CD14-positive monocyte (primary cell): ENCODE measurements around the gene UGGT2. TPM values are rescaled to one million over a fixed set of nuclear protein-coding genes. Genes with fewer than 3 reads are reported as not detected.

Experiments
- DNase-seq, 3 donors: peaks; one replicate each; pipeline ENCODE4 v3.0.0-alpha.2; 2011 to 2022
- H2AFZ ChIP-seq: 2 replicates; pipeline ENCODE4 v1.6.0; 2012; ENCODE audit warnings: mild to moderate bottlenecking, low read depth, low read length, inconsistent platforms; ENCODE audit not compliant: insufficient read depth, poor library complexity, severe bottlenecking
- H3K27ac ChIP-seq, 2 donors: 1 replicate in 1 of 2; 2 replicates in 1 of 2; pipeline ENCODE4 v1.5.1; 2012 to 2013; ENCODE audit warnings: low read length in 2 of 2, control low read depth in 1 of 2, inconsistent platforms in 1 of 2, low read depth in 1 of 2, mild to moderate bottlenecking in 1 of 2
- H3K27me3 ChIP-seq, 2 donors: one replicate each; pipeline versions ENCODE4 v1.6.0 to v1.6.1; 2011 to 2013; ENCODE audit warnings: low read length in 2 of 2; ENCODE audit not compliant: control insufficient read depth in 2 of 2, insufficient read depth in 2 of 2
- H3K36me3 ChIP-seq, 2 donors: replicated peaks in 1 of 2; 1 replicate in 1 of 2; 2 replicates in 1 of 2; pipeline versions ENCODE4 v1.5.1 to v1.6.1; 2012 to 2013; ENCODE audit warnings: low read length in 2 of 2, control low read depth in 1 of 2, inconsistent platforms in 1 of 2, mild to moderate bottlenecking in 1 of 2; ENCODE audit not compliant: insufficient read depth in 2 of 2, control insufficient read depth in 1 of 2
- H3K4me1 ChIP-seq, 2 donors: 1 replicate in 1 of 2; 2 replicates in 1 of 2; pipeline versions ENCODE4 v1.5.1 to v1.6.1; 2012 to 2013; ENCODE audit warnings: low read length in 2 of 2, control low read depth in 1 of 2, inconsistent platforms in 1 of 2, mild to moderate bottlenecking in 1 of 2, moderate library complexity in 1 of 2; ENCODE audit not compliant: insufficient read depth in 2 of 2, control insufficient read depth in 1 of 2
- H3K4me2 ChIP-seq: replicated peaks from 2 replicates; pipeline ENCODE3; 2012; ENCODE audit warnings: low read length, moderate library complexity, mild to moderate bottlenecking; ENCODE audit not compliant: poor library complexity, severe bottlenecking; ENCODE audit errors: extremely low read depth
- H3K4me3 ChIP-seq, 3 experiments: fragments of 200-600 bp in 1 of 3; sonication (generic) in 1 of 3; replicated peaks in 1 of 3; 1 replicate in 2 of 3; 2 replicates in 1 of 3; pipeline ENCODE4 v1.5.1; 2011 to 2013; ENCODE audit warnings: low read length in 3 of 3, mild to moderate bottlenecking in 3 of 3, control low read depth in 2 of 3, low read depth in 2 of 3, inconsistent platforms in 1 of 3, moderate library complexity in 1 of 3
- H3K79me2 ChIP-seq: 2 replicates; pipeline ENCODE4 v1.6.0; 2012; ENCODE audit warnings: mild to moderate bottlenecking, control low read depth, inconsistent platforms, low read length, moderate library complexity; ENCODE audit not compliant: insufficient read depth
- H3K9ac ChIP-seq: 2 replicates; pipeline ENCODE4 v1.6.0; 2017; ENCODE audit warnings: low read length, mild to moderate bottlenecking; ENCODE audit not compliant: insufficient read depth, poor library complexity, severe bottlenecking
- H3K9me3 ChIP-seq, 2 donors: replicated peaks in 1 of 2; 1 replicate in 1 of 2; 2 replicates in 1 of 2; pipeline versions ENCODE4 v1.5.1 to v1.6.1; 2012 to 2013; ENCODE audit warnings: low read length in 2 of 2, control low read depth in 1 of 2; ENCODE audit not compliant: control insufficient read depth in 1 of 2, insufficient read depth in 1 of 2
- H4K20me1 ChIP-seq: 2 replicates; pipeline ENCODE4 v1.6.0; 2012; ENCODE audit warnings: mild to moderate bottlenecking, low read length, control low read depth, moderate library complexity; ENCODE audit not compliant: insufficient read depth
- H3K27ac Mint-ChIP-seq, 7 donors: one replicate each; pipeline ENCODE4 v1.8.0; 2020; ENCODE audit warnings: mild to moderate bottlenecking in 7 of 7, mixed read lengths in 7 of 7, moderate library complexity in 6 of 7, inconsistent platforms in 2 of 7
- H3K27me3 Mint-ChIP-seq, 3 donors: one replicate each; pipeline ENCODE4 v1.8.0; 2021 to 2022; ENCODE audit warnings: low read depth in 3 of 3, mild to moderate bottlenecking in 3 of 3, mixed read lengths in 3 of 3, moderate library complexity in 3 of 3, inconsistent platforms in 1 of 3
- H3K36me3 Mint-ChIP-seq, 2 donors: one replicate each; pipeline ENCODE4 v1.8.0; 2020; ENCODE audit warnings: mixed read lengths in 2 of 2, inconsistent platforms in 1 of 2, mild to moderate bottlenecking in 1 of 2
- H3K4me1 Mint-ChIP-seq: one replicate; pipeline ENCODE4 v1.8.0; 2020; ENCODE audit warnings: mild to moderate bottlenecking, mixed read lengths
- H3K4me3 Mint-ChIP-seq, 2 donors: one replicate each; pipeline ENCODE4 v1.8.0; 2020; ENCODE audit warnings: mild to moderate bottlenecking in 2 of 2, mixed read lengths in 2 of 2, moderate library complexity in 1 of 2
- H3K9me3 Mint-ChIP-seq, 7 donors: one replicate each; pipeline ENCODE4 v1.8.0; 2020 to 2022; ENCODE audit warnings: mixed read lengths in 7 of 7, mild to moderate bottlenecking in 6 of 7, moderate library complexity in 6 of 7, inconsistent platforms in 2 of 7
- CTCF ChIP-seq: fragments of 200-600 bp; IDR thresholded peaks from one replicate; pipeline ENCODE4 v1.8.0; 2022; ENCODE audit warnings: antibody characterized with exemption, mild to moderate bottlenecking
- WGBS: methylation state at CpG from one replicate; pipeline ENCODE4 v1.1.5; 2013; ENCODE audit warnings: missing lambda C conversion rate; ENCODE audit not compliant: insufficient coverage; 5-methylcytosine and 5-hydroxymethylcytosine counted together
- intact Hi-C, 2 donors: fragments of 100-400 bp; cut with micrococcal nuclease; formaldehyde crosslinking; loops; one replicate each; pipeline versions ENCODE4 v1.15.0 to v1.15.1; 2023
- polyA plus RNA-seq, 3 donors: library from polyadenylated mRNA; depleted of rRNA in 1 of 3; unstranded in 2 of 3; stranded (reverse) in 1 of 3; fragments of 300-500 nt in 2 of 3; fragments of >200 nt in 1 of 3; fragmentation: Illumina TruSeq in 2 of 3; gene quantifications; 1 replicate in 2 of 3; 2 replicates in 1 of 3; pipeline ENCODE4 v1.2.3, GENCODE V29; 2012 to 2021

The UGGT2 gene
- polyA plus RNA-seq, 3 donors = 4.0 to 6.3 (median 5.6) TPM

GRCh38 chr13:96082640-96083039 lies 29.4 kb upstream of the UGGT2 start:
- H3K9me3 Mint-ChIP-seq = peaks cover 0 to 3% (median 0%) of the 10 kb centered on the region in 7 donors
- Histone ChIP-seq H3K4me3 (no peak overlapping the region), H3K4me1 (no peaks in the 10 kb centered on the region), H3K9ac (no peak overlapping the region), H3K27ac (no peak overlapping the region), H3K4me2 (no peak overlapping the region), H3K9me3 (no peaks in the 10 kb centered on the region), H3K79me2 (no peaks in the 10 kb centered on the region), H2AFZ (no peak overlapping the region), H3K36me3 (no peaks in the 10 kb centered on the region), H4K20me1 (no peaks in the 10 kb centered on the region), H3K27me3 (peaks cover 16 to 20% of the 10 kb centered on the region in 2 donors)
- no peak overlapping the region for H3K4me3 Mint-ChIP-seq
- no peaks in the 10 kb centered on the region for H3K4me1 Mint-ChIP-seq
- no peak for TF ChIP-seq CTCF
- H3K27ac Mint-ChIP-seq = no peak overlapping the region
- intact Hi-C loops = no loop called here
- H3K36me3 Mint-ChIP-seq = no peaks in the 10 kb centered on the region
- no peak for DNase-seq
- H3K27me3 Mint-ChIP-seq = peaks cover 12 to 26% (median 18%) of the 10 kb centered on the region in 3 donors

GRCh38 chr13:96081888-96082287 lies 28.7 kb upstream of the UGGT2 start:
- 60% methylated on average over 1 of the region's 2 CpGs for WGBS
- intact Hi-C loops = no loop called here
- Histone ChIP-seq H2AFZ (no peak overlapping the region), H4K20me1 (no peaks in the 10 kb centered on the region), H3K36me3 (no peaks in the 10 kb centered on the region), H3K27me3 (peaks cover 9 to 13% of the 10 kb centered on the region in 2 donors), H3K27ac (no peak overlapping the region), H3K9ac (no peak overlapping the region), H3K4me2 (no peak overlapping the region), H3K4me1 (no peaks in the 10 kb centered on the region), H3K79me2 (no peaks in the 10 kb centered on the region), H3K9me3 (no peaks in the 10 kb centered on the region), H3K4me3 (no peak overlapping the region)
- Mint-ChIP-seq H3K9me3 (peaks cover 0 to 3% (median 0%) of the 10 kb centered on the region in 7 donors), H3K27me3 (peaks cover 7 to 22% (median 16%) of the 10 kb centered on the region in 3 donors), H3K27ac (no peak overlapping the region), H3K4me3 (no peak overlapping the region), H3K36me3 (no peaks in the 10 kb centered on the region), H3K4me1 (no peaks in the 10 kb centered on the region)
- DNase-seq = no peak
- no peak for TF ChIP-seq CTCF
